ENCODE measurements around the gene NPAS3. TPM values are rescaled to one million over a fixed set of nuclear protein-coding genes. Genes with fewer than 3 reads are reported as not detected.

NPAS3 gene
- total RNA-seq, 2 experiments from 2014 or later = not detected

DNA sequence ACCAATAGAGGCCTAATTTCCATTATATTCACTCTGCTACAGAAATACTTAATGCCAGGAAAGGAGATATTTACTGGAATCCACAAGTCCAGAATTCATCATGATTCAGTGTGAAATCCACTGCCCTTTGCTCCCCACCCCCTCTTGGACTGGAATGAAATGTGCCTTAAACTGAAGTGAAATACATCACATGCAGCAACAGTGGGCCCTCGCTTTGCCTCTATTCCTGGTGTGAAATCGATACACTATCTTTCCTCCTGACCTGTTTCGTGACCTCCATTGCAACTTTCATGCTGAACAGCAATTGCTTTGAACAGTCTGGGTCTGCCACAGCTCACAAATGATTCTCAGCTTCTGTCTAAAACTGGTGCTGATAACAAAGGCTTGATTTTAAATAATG is 100.6 kb downstream of the NPAS3 start:
- peaks cover 9% of the 10 kb centered on the region for H3K9me3 Mint-ChIP-seq (ENCODE audit: insufficient read depth)

DNA sequence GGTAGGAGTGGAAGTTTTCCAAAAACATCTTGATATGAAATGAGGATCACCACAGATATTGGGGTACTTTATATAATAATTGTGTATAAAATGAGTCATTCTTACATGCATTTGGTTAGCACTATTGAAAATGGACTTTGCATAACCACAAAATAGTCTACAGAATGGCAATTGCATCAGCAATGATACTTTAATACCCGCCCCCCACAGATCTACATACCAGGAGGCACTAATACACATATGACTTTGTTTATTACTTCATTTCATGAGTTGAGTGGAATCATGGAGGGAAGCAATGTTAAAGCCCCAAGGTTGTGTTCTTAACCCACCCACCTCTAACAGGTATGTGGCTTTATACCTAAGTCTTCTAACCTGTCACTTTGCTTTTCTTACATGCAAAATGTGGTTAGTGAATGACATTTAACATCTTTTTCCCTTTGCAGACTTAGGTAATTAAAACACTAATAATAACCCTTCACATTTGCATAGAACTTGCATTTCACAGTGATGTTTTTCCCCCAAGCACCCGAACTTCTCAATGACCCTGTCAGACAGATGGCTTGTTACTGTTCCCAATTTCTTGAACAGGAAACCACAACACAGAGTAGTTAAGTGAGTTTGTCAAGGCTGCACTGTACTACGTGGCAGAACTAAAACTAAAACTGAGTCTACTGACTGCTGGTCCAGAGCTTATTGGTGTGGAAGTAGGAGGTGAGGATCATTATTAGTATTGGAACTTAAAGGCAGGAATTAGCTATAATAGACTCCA is 101.9 kb downstream of the NPAS3 start:
- CTCF ChIA-PET = no interaction called here
- Mint-ChIP-seq H3K9me3 (ENCODE audit: insufficient read depth) (peaks cover 16% of the 10 kb centered on the region), H3K36me3 (ENCODE audit: low read depth) (no peaks in the 10 kb centered on the region), H3K4me1 (ENCODE audit: low read depth) (no peaks in the 10 kb centered on the region), H3K27me3 (ENCODE audit: low read depth) (no peaks in the 10 kb centered on the region), H3K27ac (no peak overlapping the region), H3K4me3 (no peak overlapping the region)
- POLR2A ChIA-PET = no interaction called here
- DNase-seq (no peak), ATAC-seq (no peak)

More for the DNA sequence above, 100.6 kb downstream of the NPAS3 start:
- Mint-ChIP-seq H3K4me3 (no peak overlapping the region), H3K4me1 (ENCODE audit: low read depth) (no peaks in the 10 kb centered on the region), H3K36me3 (ENCODE audit: low read depth) (no peaks in the 10 kb centered on the region), H3K27ac (no peak overlapping the region), H3K27me3 (ENCODE audit: low read depth) (no peaks in the 10 kb centered on the region)
- DNase-seq (no peak), ATAC-seq (no peak)
- CTCF ChIA-PET = no interaction called here
- POLR2A ChIA-PET = no interaction called here

GRCh38 chr14:33042591-33042990 is 103.9 kb downstream of the NPAS3 start:
- H3K4me3 Mint-ChIP-seq = no peak overlapping the region
- CTCF ChIA-PET = no interaction called here
- no peaks in the 10 kb centered on the region for H3K36me3 Mint-ChIP-seq (ENCODE audit: low read depth)

GRCh38 chr14:33045760-33046159 is 107.1 kb downstream of the NPAS3 start:
- H3K36me3 Mint-ChIP-seq (ENCODE audit: low read depth) = no peaks in the 10 kb centered on the region

More at GRCh38 chr14:33042591-33042990, 103.9 kb downstream of the NPAS3 start:
- ATAC-seq (no peak), DNase-seq (no peak)
- Mint-ChIP-seq H3K27me3 (ENCODE audit: low read depth) (no peaks in the 10 kb centered on the region), H3K9me3 (ENCODE audit: insufficient read depth) (peaks cover 16% of the 10 kb centered on the region), H3K4me1 (ENCODE audit: low read depth) (no peaks in the 10 kb centered on the region), H3K27ac (no peak overlapping the region)
- POLR2A ChIA-PET = no interaction called here

GRCh38 chr14:33052943-33053342 is 114.3 kb downstream of the NPAS3 start:
- no peaks in the 10 kb centered on the region for H3K4me1 Mint-ChIP-seq (ENCODE audit: low read depth)
- H3K27me3 Mint-ChIP-seq (ENCODE audit: low read depth) = no peaks in the 10 kb centered on the region
- POLR2A ChIA-PET = no interaction called here
- no peak for ATAC-seq
- no peak for DNase-seq
- H3K36me3 Mint-ChIP-seq (ENCODE audit: low read depth) = no peaks in the 10 kb centered on the region
- no peaks in the 10 kb centered on the region for H3K9me3 Mint-ChIP-seq (ENCODE audit: insufficient read depth)
- H3K4me3 Mint-ChIP-seq = no peak overlapping the region
- H3K27ac Mint-ChIP-seq = no peak overlapping the region
- CTCF ChIA-PET = no interaction called here

More at GRCh38 chr14:33045760-33046159, 107.1 kb downstream of the NPAS3 start:
- Mint-ChIP-seq H3K4me3 (no peak overlapping the region), H3K9me3 (ENCODE audit: insufficient read depth) (peaks cover 16% of the 10 kb centered on the region), H3K27ac (no peak overlapping the region), H3K27me3 (ENCODE audit: low read depth) (no peaks in the 10 kb centered on the region), H3K4me1 (ENCODE audit: low read depth) (no peaks in the 10 kb centered on the region)
- no peak for ATAC-seq
- DNase-seq = no peak
- POLR2A ChIA-PET = no interaction called here
- CTCF ChIA-PET = no interaction called here

- H3K4me1 Mint-ChIP-seq (ENCODE audit: low read depth) = no peaks in the 10 kb centered on the region
- CTCF ChIA-PET = no interaction called here
- H3K9me3 Mint-ChIP-seq (ENCODE audit: insufficient read depth) = no peaks in the 10 kb centered on the region
- no peak overlapping the region for H3K4me3 Mint-ChIP-seq
- no peaks in the 10 kb centered on the region for H3K36me3 Mint-ChIP-seq (ENCODE audit: low read depth)
- no peak for ATAC-seq
- POLR2A ChIA-PET = no interaction called here
- H3K27ac Mint-ChIP-seq = no peak overlapping the region
- no peaks in the 10 kb centered on the region for H3K27me3 Mint-ChIP-seq (ENCODE audit: low read depth)
- no peak for DNase-seq
Measured at GRCh38 chr14:33056213-33056612, 117.5 kb downstream of the NPAS3 start.

DNA sequence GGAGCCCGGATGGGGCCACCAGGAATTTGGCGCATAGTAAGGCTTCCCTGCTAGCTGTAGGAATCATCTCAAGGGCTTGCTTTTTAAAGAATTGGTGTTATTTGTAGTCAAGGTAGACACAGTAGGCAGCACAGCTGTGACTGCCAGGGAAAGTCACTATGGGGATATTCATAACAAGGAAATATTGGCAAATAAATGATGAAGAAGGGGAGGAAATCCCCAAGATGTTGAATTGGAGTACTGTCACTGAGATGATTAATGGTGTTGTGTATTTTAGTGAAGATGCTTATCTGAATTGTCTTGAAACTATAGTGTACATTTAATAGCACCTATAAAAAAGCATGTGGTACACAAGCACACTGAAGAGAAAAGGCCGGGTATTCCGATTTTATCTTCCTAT is 118.9 kb downstream of the NPAS3 start:
- CTCF ChIA-PET = no interaction called here
- Mint-ChIP-seq H3K27ac (no peak overlapping the region), H3K4me3 (no peak overlapping the region), H3K9me3 (ENCODE audit: insufficient read depth) (no peaks in the 10 kb centered on the region), H3K27me3 (ENCODE audit: low read depth) (no peaks in the 10 kb centered on the region), H3K36me3 (ENCODE audit: low read depth) (no peaks in the 10 kb centered on the region), H3K4me1 (ENCODE audit: low read depth) (no peaks in the 10 kb centered on the region)
- ATAC-seq = no peak
- POLR2A ChIA-PET = no interaction called here
- no peak for DNase-seq

DNA sequence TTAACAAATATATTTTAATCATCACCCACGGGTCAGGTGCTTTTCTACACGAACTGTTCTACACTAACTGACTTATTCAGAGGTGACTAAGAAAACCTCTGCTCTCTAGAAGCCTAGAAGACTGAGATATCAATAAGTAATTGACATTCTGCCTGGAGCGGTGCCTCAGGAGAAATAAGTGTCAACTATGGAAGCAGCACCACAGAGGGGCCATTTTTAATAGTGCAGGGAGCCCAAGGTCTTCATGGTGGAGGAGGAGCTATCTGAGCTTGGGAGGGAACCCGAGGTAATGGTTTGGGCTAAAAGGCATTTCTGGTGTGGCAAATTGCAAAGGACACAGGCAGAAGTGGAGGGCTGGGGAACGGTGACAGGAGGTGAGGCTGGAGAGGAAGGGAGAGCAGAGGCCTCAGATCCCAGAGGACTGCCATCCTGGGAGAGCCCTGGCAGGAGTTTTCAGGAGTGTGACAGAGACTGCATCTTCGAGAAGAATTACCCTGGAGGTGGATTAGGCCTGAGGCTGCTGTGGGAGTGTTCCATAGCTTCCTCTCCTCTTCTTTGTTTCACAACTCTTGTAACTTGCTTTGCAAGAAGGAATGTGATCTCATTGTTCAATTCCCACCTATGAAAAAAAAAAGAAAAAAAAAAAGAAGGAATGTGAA is 123.1 kb downstream of the NPAS3 start:
- DNase-seq (no peak), ATAC-seq (no peak)
- Mint-ChIP-seq H3K27me3 (ENCODE audit: low read depth) (no peaks in the 10 kb centered on the region), H3K36me3 (ENCODE audit: low read depth) (no peaks in the 10 kb centered on the region), H3K9me3 (ENCODE audit: insufficient read depth) (no peaks in the 10 kb centered on the region), H3K4me1 (ENCODE audit: low read depth) (no peaks in the 10 kb centered on the region), H3K4me3 (no peak overlapping the region), H3K27ac (no peak overlapping the region)
- CTCF ChIA-PET = no interaction called here
- POLR2A ChIA-PET = no interaction called here

DNA sequence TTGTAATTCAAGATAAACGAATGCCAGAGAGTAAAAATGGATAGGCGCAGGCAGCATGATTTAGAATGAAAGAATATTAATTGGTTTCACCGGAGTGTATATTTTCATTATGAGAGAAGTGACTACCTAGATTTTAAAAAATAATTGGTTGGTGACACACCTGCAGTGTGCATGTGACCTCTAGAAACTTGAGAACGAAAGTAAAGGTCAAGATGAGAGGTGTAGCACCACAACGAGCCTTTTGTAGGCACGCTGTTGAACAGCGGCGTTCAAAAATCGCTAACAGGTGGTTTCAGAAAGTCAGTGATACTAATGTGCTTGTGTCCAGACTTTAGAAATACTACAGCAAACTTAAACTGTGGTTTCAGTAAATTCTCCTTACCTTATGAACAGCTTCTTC is 123.8 kb downstream of the NPAS3 start:
- Mint-ChIP-seq H3K4me1 (ENCODE audit: low read depth) (no peaks in the 10 kb centered on the region), H3K9me3 (ENCODE audit: insufficient read depth) (no peaks in the 10 kb centered on the region), H3K4me3 (no peak overlapping the region), H3K36me3 (ENCODE audit: low read depth) (no peaks in the 10 kb centered on the region), H3K27me3 (ENCODE audit: low read depth) (no peaks in the 10 kb centered on the region), H3K27ac (no peak overlapping the region)
- POLR2A ChIA-PET = no interaction called here
- ATAC-seq = no peak
- CTCF ChIA-PET = no interaction called here
- DNase-seq = no peak

- POLR2A ChIA-PET = interaction anchor here (0.6 kb wide), 1 partner anchor 750 kb away, joined by 4 read pairs; no protein-coding TSS in a partner anchor
- no peaks in the 10 kb centered on the region for H3K9me3 Mint-ChIP-seq (ENCODE audit: insufficient read depth)
- H3K4me1 Mint-ChIP-seq (ENCODE audit: low read depth) = no peaks in the 10 kb centered on the region
- H3K27me3 Mint-ChIP-seq (ENCODE audit: low read depth) = no peaks in the 10 kb centered on the region
- DNase-seq (no peak), ATAC-seq (no peak)
- no peak overlapping the region for H3K4me3 Mint-ChIP-seq
- no peaks in the 10 kb centered on the region for H3K36me3 Mint-ChIP-seq (ENCODE audit: low read depth)
- no peak overlapping the region for H3K27ac Mint-ChIP-seq
- CTCF ChIA-PET = no interaction called here
Measured at GRCh38 chr14:33062881-33063280, 124.2 kb downstream of the NPAS3 start.

- no peaks in the 10 kb centered on the region for H3K4me1 Mint-ChIP-seq (ENCODE audit: low read depth)
- H3K36me3 Mint-ChIP-seq (ENCODE audit: low read depth) = no peaks in the 10 kb centered on the region
- H3K4me3 Mint-ChIP-seq = no peak overlapping the region
- ChIA-PET POLR2A (interaction anchor here (0.6 kb wide), 1 partner anchor 749 kb away, joined by 4 read pairs; no protein-coding TSS in a partner anchor), CTCF (no interaction called here)
- H3K27ac Mint-ChIP-seq = no peak overlapping the region
- no peak for ATAC-seq
- H3K27me3 Mint-ChIP-seq (ENCODE audit: low read depth) = no peaks in the 10 kb centered on the region
- DNase-seq = no peak
- no peaks in the 10 kb centered on the region for H3K9me3 Mint-ChIP-seq (ENCODE audit: insufficient read depth)
Measured at GRCh38 chr14:33063521-33063920, 124.8 kb downstream of the NPAS3 start.

GRCh38 chr14:33065634-33066033 is 127.0 kb downstream of the NPAS3 start:
- no peaks in the 10 kb centered on the region for H3K27me3 Mint-ChIP-seq (ENCODE audit: low read depth)
- no peak overlapping the region for H3K27ac Mint-ChIP-seq
- ATAC-seq = no peak

More at GRCh38 chr14:33065634-33066033, 127.0 kb downstream of the NPAS3 start:
- Mint-ChIP-seq H3K4me1 (ENCODE audit: low read depth) (no peaks in the 10 kb centered on the region), H3K9me3 (ENCODE audit: insufficient read depth) (no peaks in the 10 kb centered on the region), H3K4me3 (no peak overlapping the region), H3K36me3 (ENCODE audit: low read depth) (no peaks in the 10 kb centered on the region)
- DNase-seq = no peak
- CTCF ChIA-PET = no interaction called here
- POLR2A ChIA-PET = no interaction called here

Data from activated CD8-positive, alpha-beta T cell treated with anti-CD3 and anti-CD28 coated beads, Interleukin-2, amount 10 ng/mL, durations not matched to agents 7 days and 5 days (primary cell).